ENCODE measurements around the gene UTS2R.

Gene UTS2R

DNA sequence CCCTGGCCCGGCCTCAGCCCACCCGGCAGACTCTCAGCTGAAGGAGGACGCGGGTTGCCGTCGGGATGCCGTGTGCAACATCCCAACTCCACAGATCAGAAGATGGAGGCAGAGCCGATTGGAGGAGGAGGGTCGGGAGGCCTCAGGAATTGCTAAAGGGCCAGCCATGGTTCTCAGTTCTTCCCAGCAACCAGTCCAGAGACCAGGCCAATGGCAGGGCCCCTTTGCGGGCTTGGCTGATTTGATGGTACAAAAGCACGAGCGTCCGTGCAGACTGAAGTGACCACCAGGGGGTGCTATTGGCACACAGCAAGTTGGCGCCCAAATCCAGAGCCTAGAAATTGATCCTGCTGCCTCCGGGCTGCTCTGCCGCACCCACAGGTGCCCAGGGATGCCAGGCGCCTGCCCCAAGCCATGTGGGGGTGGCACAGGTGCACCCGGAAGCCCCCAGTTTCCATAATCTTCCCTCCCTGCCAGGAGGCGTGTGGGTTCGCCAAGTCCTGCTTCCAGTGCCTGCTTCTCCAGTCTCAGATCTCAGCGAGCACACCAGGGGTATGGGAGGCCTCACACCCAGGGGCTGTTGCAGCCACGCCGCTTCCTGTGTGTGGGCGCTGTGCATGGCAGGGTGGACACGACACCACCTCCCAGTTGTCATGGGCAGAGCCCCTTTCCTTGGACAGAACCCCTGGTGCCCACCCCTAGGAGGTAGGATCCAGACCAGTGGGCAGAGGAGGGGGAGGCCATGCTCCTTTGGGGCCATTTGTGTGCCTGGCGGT lies 19.7 kb upstream of the UTS2R start:
- peak; percentile 87 for DNase-seq
- no peak overlapping the region for H3K4me3 ChIP-seq (ENCODE audit: low read depth, low read length)
- H3K27ac ChIP-seq: no peak overlapping the region
- in situ Hi-C loops (cut with HindIII; ENCODE audit: low pct_ligation_motif_present, low sequenced_read_pairs): no loop called here
- TF ChIP-seq CTCF (IDR thresholded peaks at IDR 0.05; ENCODE audit: low read depth, low read length, missing control alignments): peak; percentile 94
- no peaks in the 10 kb centered on the region for H3K36me3 ChIP-seq (replicated peaks)
- H3K27me3 ChIP-seq (replicated peaks): no peaks in the 10 kb centered on the region

- in situ Hi-C loops (cut with HindIII; ENCODE audit: low pct_ligation_motif_present, low sequenced_read_pairs): no loop called here
Observed at GRCh38 chr17:82353484-82353883, 18.1 kb upstream of the UTS2R start.

GRCh38 chr17:82354804-82355308 lies 16.7 kb upstream of the UTS2R start:
- no peak for TF ChIP-seq CTCF (IDR thresholded peaks at IDR 0.05; ENCODE audit: low read depth, low read length, missing control alignments)
- no peak for DNase-seq
- H3K4me3 ChIP-seq (ENCODE audit: low read depth, low read length): no peak overlapping the region
- no peak overlapping the region for H3K27ac ChIP-seq
- H3K27me3 ChIP-seq (replicated peaks): no peaks in the 10 kb centered on the region
- in situ Hi-C loops (cut with HindIII; ENCODE audit: low pct_ligation_motif_present, low sequenced_read_pairs): no loop called here
- no peaks in the 10 kb centered on the region for H3K36me3 ChIP-seq (replicated peaks)

More at GRCh38 chr17:82353484-82353883, 18.1 kb upstream of the UTS2R start:
- no peaks in the 10 kb centered on the region for H3K36me3 ChIP-seq (replicated peaks)
- no peak overlapping the region for H3K27ac ChIP-seq
- no peaks in the 10 kb centered on the region for H3K27me3 ChIP-seq (replicated peaks)
- TF ChIP-seq CTCF (IDR thresholded peaks at IDR 0.05; ENCODE audit: low read depth, low read length, missing control alignments): no peak
- DNase-seq: no peak
- H3K4me3 ChIP-seq (ENCODE audit: low read depth, low read length): no peak overlapping the region

- no peak overlapping the region for H3K27ac ChIP-seq
- no peaks in the 10 kb centered on the region for H3K36me3 ChIP-seq (replicated peaks)
- no peak overlapping the region for H3K4me3 ChIP-seq (ENCODE audit: low read depth, low read length)
- no peak for DNase-seq
- H3K27me3 ChIP-seq (replicated peaks): no peaks in the 10 kb centered on the region
- no peak for TF ChIP-seq CTCF (IDR thresholded peaks at IDR 0.05; ENCODE audit: low read depth, low read length, missing control alignments)
- in situ Hi-C loops (cut with HindIII; ENCODE audit: low pct_ligation_motif_present, low sequenced_read_pairs): no loop called here
Observed at GRCh38 chr17:82355770-82356427, 15.7 kb upstream of the UTS2R start.

- in situ Hi-C loops (cut with HindIII; ENCODE audit: low pct_ligation_motif_present, low sequenced_read_pairs): no loop called here
- DNase-seq: no peak
- H3K27ac ChIP-seq: no peak overlapping the region
- H3K36me3 ChIP-seq (replicated peaks): no peaks in the 10 kb centered on the region
- TF ChIP-seq CTCF (IDR thresholded peaks at IDR 0.05; ENCODE audit: low read depth, low read length, missing control alignments): no peak
- no peaks in the 10 kb centered on the region for H3K27me3 ChIP-seq (replicated peaks)
- no peak overlapping the region for H3K4me3 ChIP-seq (ENCODE audit: low read depth, low read length)
Observed at GRCh38 chr17:82356845-82357355, 14.7 kb upstream of the UTS2R start.

Data from brain microvascular endothelial cell (primary cell).